ENCODE data around the gene HTR1D.
"Not testable (repeated sequence)": the region's sequence is repeated elsewhere in the genome, so short reads cannot be mapped to it uniquely, and the experiment has no call there.

The HTR1D gene, protein sequence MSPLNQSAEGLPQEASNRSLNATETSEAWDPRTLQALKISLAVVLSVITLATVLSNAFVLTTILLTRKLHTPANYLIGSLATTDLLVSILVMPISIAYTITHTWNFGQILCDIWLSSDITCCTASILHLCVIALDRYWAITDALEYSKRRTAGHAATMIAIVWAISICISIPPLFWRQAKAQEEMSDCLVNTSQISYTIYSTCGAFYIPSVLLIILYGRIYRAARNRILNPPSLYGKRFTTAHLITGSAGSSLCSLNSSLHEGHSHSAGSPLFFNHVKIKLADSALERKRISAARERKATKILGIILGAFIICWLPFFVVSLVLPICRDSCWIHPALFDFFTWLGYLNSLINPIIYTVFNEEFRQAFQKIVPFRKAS

DNA sequence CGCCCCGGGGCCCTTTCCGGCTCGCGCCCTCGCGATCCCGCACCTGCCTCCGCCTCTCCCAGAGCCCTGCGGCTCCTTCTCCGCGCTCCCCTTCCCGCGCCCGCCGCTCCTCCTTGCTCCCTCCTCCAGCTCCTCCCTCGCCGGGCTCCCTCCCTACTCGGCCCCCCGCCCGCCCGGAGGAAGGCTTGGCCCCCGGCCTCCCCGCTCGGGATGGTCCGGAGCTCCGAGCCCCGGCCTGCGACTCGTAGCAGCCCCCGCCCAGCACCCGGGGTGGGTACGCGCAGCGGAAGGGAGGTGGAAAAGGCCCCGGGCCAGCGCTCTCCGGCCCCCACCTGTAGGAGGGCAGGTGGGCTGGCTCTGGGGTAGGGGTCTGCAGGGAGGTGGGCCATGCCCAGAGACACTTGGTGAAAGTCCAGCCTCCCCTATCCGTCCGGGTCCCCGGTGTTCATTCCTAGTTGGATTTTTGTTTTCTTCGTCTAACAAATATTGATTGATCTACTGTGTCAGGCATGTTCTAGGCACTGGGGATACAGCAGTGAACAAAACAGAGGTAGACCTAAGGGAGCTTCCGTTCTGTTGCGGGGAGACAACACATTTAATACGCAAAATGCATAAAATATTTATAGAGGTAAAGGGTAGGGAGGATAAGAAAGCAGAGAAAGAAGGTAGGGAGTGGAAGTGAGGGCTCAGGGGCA lies at the start of gene HTR1D:
TSS of gene HTR1D (minus strand) at position 82 of the 695 bp plus-strand sequence. CDS start 23,283 bp downstream, outside the sequence.
- DNase-seq: no peak

DNA sequence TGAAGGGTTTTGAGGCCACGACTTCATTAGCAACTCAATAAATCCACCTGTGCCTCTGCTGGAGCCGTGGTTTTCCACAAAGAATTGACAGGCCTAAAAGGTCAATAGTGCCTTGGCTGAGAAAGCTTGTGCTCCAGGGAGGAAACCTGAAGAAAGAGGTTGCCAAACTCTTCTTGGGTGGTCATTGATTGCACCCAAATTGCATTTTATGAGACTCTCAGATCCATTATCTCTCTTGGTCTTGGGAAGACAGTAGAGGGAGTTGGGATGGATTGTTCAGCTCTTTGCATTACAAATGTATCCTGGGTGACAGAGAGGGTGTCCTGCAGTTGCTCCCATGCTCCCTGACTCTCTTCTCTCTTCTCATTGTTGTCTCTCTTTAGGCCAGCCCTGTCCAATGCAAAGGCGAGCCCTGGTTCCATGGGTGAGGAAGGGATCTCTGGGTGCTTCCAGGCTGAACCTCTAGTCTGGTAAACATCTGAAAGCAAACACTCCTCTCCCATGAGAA lies 46.1 kb upstream of the HTR1D start:
- no peak for DNase-seq

DNA sequence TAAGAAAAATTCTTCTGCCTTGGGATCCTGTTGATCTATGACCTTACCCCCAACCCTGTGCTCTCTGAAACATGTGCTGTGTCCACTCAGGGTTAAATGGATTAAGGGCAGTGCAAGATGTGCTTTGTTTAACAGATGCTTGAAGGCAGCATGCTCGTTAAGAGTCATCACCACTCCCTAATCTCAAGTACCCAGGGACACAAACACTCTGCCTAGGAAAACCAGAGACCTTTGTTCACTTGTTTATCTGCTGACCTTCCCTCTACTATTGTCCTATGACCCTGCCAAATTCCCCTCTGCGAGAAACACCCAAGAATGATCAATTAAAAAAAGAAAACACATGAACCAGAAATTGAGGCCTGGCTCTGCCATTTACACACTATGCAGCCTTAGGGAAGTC lies 40.8 kb upstream of the HTR1D start:
- DNase-seq: not testable (repeated sequence)

- DNase-seq: not testable (repeated sequence)
These were observed 40.1 kb upstream of the HTR1D start for GRCh38 chr1:23257371-23257770.

DNA sequence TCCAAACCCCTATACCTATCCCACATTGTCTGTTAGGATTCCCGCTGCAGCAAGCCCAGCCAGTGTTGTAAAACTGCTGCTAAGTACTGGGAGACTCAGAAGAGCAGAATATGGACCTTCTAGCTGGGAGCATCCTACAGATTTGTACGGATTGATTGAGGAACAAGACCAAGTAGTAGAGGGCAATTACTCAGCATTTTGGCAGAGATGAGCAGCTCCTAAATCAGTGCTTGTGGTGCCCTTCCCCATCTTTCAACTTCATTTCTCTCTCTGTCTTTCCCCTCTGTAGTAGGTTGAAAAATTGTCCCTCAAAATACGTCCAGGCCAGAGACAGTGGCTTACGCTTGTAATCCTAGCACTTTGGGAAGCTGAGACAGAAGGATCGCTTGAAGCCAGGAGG lies 37.3 kb upstream of the HTR1D start:
- no peak for DNase-seq

DNA sequence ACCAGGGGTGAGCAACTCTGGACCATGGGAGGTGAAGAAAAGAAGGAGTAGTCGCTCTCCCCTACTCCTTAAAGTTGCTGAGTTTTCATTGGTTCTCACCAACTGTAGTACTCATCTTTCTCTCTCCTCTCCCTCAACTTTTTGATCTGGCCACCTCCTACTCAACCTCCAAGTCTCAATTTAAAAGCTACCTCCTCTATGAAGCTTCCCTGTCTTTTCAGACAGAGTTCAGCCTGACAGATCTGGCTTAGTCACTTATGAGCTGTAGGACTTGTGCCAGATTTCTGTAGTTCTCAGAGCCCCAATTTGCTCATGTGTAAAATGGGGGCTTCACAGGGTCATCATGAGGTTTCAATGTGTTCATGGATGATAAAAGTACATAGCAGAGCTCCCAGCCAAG lies 34.5 kb upstream of the HTR1D start:
- no peak for DNase-seq

GRCh38 chr1:23249787-23250454 lies 32.6 kb upstream of the HTR1D start:
- DNase-seq: no peak

DNA sequence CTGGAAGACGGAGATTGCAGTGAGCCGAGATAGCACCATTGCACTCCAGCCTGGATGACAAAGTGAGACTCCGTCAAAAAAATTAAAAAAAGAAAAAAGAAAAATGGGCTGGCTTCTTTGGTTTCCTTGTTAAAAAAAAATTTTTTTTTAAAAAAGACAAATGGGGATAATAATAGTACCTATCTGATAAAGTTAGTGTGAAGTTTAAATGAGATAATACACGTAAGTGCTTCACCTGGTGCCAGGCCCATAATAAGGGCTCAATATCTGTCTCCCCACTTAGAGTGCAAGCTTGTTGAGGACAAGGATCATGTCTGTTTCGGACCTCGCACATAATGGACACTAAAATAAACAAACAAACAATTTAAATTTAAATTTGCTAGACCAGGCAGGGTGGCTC lies 30.0 kb upstream of the HTR1D start:
- DNase-seq: no peak

DNA sequence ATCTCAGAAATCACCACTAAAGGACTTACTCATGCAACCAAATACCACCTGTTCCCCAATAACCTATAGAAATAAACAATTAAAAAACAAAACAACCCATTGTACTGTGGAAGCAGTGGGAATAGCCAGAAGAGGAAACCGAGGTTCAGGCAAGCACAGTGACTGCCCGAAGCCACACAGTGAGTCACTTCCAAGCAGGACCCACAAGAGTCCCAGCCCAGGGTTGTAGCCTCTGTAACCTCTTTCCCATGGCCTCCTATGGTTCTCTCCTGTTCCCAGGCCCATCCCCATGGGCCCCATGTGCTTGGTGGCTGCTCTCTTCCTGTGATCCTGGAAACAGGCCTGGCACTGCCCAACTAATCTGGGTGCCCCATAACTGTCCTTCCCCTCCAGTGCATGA lies 29.0 kb upstream of the HTR1D start:
- no peak for DNase-seq

DNA sequence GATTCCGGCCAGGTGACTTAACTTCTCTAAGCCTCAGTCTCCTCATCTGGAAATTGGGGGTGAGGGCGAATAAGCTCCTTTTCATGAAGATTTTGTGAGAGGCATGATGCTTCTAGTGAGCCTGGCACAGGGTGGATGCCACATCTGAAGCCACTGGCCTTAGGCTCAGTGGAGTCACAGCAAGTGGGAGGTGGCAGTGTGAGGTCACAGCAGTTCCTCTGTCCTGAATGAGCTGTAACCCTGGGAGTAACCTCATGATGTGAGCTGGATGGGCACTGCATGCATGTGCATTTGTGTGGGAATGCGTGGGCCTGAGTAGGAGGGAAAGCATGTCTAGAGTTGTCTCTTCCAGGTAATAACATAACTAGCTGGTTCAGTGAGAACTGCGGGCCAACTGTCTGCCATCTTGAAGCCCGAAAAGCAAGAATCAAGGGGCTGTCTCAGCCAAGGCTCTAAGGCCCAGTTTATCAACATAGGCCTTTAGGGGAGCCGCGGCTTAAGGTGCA lies 27.0 kb upstream of the HTR1D start:
- no peak for DNase-seq

DNA sequence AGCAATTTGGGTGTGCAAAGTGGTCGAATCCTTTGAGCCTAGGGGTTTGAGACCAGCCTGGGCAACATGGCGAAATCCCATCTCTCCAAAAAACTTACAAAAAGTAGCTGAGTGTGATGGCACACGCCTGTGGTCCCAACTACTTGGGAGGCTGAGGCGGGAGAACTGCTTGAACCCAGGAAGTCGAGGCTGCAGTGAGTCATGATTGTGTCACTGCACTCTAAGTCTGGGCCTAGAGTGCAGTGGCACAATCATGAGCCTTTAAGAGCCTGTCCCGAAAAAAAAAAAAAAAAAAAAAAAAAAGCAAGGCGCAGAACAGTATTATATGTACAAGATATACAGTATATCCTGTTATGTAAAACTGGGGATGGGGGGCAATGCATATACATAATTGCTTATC lies 25.1 kb upstream of the HTR1D start:
- DNase-seq: peak; percentile 17

DNA sequence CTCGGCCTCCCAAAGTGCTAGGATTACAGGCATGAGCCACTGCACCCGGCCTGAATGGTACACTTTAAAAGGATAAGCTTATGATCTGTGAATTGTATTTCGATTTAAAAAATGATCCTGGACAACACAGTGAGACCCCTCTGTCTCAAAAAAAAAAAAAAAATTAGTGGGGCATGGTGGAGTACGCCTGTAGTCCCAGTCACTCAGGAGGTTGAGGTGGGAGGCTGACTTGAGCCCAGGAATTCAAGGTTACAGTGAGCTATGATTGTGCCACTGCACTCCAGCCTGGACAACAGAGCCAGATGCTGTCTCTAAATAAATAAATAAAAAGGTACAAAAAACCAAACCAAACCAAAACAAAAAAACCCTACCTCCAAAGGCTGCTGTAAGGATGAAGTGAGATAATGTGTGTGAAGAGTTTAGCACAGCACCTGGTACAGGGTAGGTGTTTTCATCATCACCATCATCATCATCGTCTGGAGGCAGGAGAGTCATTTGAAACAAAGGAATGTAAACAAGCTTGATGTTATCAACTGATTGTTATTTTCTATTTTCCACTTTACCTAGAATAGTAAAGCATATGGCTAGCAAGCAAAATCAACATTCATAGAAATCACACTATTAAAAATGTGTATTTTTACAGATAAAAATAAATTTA lies 22.5 kb upstream of the HTR1D start:
- DNase-seq: no peak

GRCh38 chr1:23238565-23238964 lies 21.3 kb upstream of the HTR1D start:
- no peak for DNase-seq

DNA sequence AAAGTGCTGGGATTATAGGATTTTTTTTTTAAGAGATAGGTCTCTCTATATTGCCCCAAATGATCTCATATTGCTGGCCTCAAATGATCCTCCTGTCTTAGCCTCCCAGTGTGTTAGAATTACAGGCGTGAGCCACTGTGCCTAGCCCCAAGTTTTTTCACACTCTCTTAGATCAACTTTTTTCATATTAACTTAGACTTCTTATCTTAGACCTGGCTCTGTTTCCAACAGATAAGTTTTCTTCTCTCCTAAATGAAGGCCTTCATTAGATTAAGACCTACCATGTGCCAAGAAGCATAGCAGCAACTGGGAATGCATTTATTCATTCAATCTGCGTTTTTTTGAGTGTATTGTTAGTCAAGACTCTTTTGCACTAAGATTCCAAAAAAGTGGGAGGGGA lies 20.2 kb upstream of the HTR1D start:
- DNase-seq: no peak

- DNase-seq: no peak
These were observed 10.5 kb upstream of the HTR1D start for GRCh38 chr1:23227806-23228205.

GRCh38 chr1:23224739-23225648 lies 7.7 kb upstream of the HTR1D start:
- no peak for DNase-seq

DNA sequence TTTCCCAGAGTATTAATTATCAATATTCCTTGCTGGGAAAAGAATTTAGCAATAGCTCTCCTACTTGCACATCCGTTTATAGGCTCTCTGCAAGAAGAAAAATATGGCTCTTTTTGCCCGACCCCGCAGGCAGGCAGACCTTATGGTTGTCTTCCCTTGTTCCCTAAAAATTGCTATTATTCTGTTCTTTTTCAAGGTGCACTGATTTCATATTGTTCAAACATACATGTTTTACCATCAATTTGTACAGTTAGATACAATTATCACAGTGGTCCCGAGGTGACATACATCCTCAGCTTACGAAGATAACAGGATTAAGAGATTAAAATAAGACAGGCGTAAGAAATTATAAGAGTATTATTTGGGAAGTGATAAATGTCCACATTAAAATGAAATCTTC lies 6.7 kb upstream of the HTR1D start:
- not testable (repeated sequence) for DNase-seq

- not testable (repeated sequence) for DNase-seq
These were observed 6.2 kb upstream of the HTR1D start for GRCh38 chr1:23223490-23223951.

GRCh38 chr1:23222742-23223141 lies 5.4 kb upstream of the HTR1D start:
- DNase-seq: no peak

DNA sequence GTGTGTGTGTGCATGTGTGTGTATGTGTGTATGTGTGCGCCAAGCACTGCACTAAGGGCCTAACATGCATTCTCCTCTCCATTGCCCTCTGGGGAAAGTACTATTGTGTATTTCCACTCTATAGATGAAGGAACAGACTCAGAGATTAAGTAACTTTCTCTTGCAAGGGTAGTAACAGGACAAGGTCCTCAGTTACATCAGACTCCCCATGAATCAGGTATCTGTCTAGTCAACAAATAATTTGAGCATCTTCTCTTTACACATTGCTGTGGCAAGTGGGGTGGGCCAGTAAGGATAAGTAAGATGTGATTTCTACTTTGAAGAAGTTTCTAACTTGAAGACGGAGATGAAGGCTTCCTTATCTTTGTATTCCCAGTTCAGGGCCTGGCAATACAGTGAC lies 5.0 kb upstream of the HTR1D start:
- no peak for DNase-seq

- DNase-seq: no peak
These were observed 3.8 kb upstream of the HTR1D start for GRCh38 chr1:23221107-23221506.
